Neural cell (in vitro differentiated cells): ENCODE data around the gene DEFB131B. TPM values are rescaled to one million over a fixed set of nuclear protein-coding genes. Genes with fewer than 3 reads are reported as not detected.
A peak's percentile ranks its signal among the peaks of the same experiment; 100 is the strongest.

Source experiments
- H2AFZ ChIP-seq: fragments of 200-600, 300-800 bp; sonication (generic), shearing (Covaris generic); 2 replicates; pipeline ENCODE4 v1.6.0; 2014; ENCODE audit warnings: low read depth, mild to moderate bottlenecking, antibody characterized with exemption, low read length, moderate library complexity
- H3F3A ChIP-seq: fragments of 200-600 bp; shearing (Covaris generic); 2 replicates; pipeline ENCODE4 v1.6.1; 2016; ENCODE audit warnings: mild to moderate bottlenecking, moderate library complexity, mixed read lengths, antibody characterized with exemption, low read length; ENCODE audit not compliant: insufficient read depth, poor library complexity, severe bottlenecking
- H3K27ac ChIP-seq: fragments of 200-600, 300-800 bp; sonication (generic), shearing (Covaris generic); 2 replicates; pipeline ENCODE4 v1.5.1; 2014; ENCODE audit warnings: mild to moderate bottlenecking, low read length, moderate library complexity
- H3K27me3 ChIP-seq: fragments of 300-800, 200-600 bp; sonication (generic), shearing (Covaris generic); 2 replicates; pipeline ENCODE4 v1.6.0; 2014; ENCODE audit warnings: mild to moderate bottlenecking, low read depth, low read length, moderate library complexity; ENCODE audit not compliant: insufficient read depth
- H3K36me3 ChIP-seq: fragments of 300-800, 200-600 bp; sonication (generic), shearing (Covaris generic); 2 replicates; pipeline ENCODE4 v1.5.1; 2014; ENCODE audit warnings: mild to moderate bottlenecking, antibody characterized with exemption, low read length, moderate library complexity; ENCODE audit not compliant: insufficient read depth
- H3K4me2 ChIP-seq: fragments of 300-800, 200-600 bp; sonication (generic), shearing (Covaris generic); 2 replicates; pipeline ENCODE4 v1.6.0; 2014; ENCODE audit warnings: mild to moderate bottlenecking, low read length
- H3K4me3 ChIP-seq: fragments of 300-800, 200-600 bp; sonication (generic), shearing (Covaris generic); 2 replicates; pipeline ENCODE4 v1.5.1; 2014; ENCODE audit warnings: mild to moderate bottlenecking, low read length, moderate library complexity
- H3K79me2 ChIP-seq: fragments of 200-600 bp; shearing (Covaris generic); replicated peaks from 2 replicates; pipeline ENCODE4 v1.6.0; 2014; ENCODE audit warnings: mild to moderate bottlenecking, low read length, moderate library complexity; ENCODE audit not compliant: insufficient read depth
- H3K9ac ChIP-seq: fragments of 300-800, 200-600 bp; sonication (generic), shearing (Covaris generic); 2 replicates; pipeline ENCODE4 v1.6.1; 2016; ENCODE audit warnings: mild to moderate bottlenecking, low read length, mixed read lengths
- H3K9me2 ChIP-seq: fragments of 200-600 bp; shearing (Covaris generic); 2 replicates; pipeline ENCODE4 v1.6.1; 2016; ENCODE audit warnings: mild to moderate bottlenecking, low read length, mixed read lengths; ENCODE audit not compliant: insufficient read depth
- H3K9me3 ChIP-seq: fragments of 200-600, 300-800 bp; sonication (generic), shearing (Covaris generic); 2 replicates; pipeline ENCODE4 v1.6.1; 2016; ENCODE audit warnings: mild to moderate bottlenecking, mixed run types, low read length, moderate library complexity, mixed read lengths
- H4K20me1 ChIP-seq: fragments of 200-600 bp; shearing (Covaris generic); 2 replicates; pipeline ENCODE4 v1.6.1; 2016; ENCODE audit warnings: mild to moderate bottlenecking, mixed run types; ENCODE audit not compliant: insufficient read depth
- CTCF ChIP-seq: fragments of 450-650 bp; IDR thresholded peaks from 2 replicates; pipeline ENCODE4 v1.5.1; 2014; ENCODE audit warnings: antibody characterized with exemption, mild to moderate bottlenecking, moderate library complexity; ENCODE audit not compliant: poor library complexity, severe bottlenecking
- EP300 ChIP-seq: fragments of 450-650 bp; conservative IDR thresholded peaks from 2 replicates; pipeline ENCODE4 v1.6.1; 2014; ENCODE audit warnings: antibody characterized with exemption, mild to moderate bottlenecking, moderate library complexity; ENCODE audit not compliant: poor library complexity, severe bottlenecking
- EZH2 ChIP-seq: fragments of 200-600, 300-800 bp; shearing (Covaris generic), sonication (generic); IDR thresholded peaks from 2 replicates; pipeline ENCODE4 v1.6.1; 2014; ENCODE audit warnings: antibody characterized with exemption, low read length, borderline replicate concordance, mild to moderate bottlenecking; ENCODE audit not compliant: insufficient read depth, poor library complexity, severe bottlenecking
- MXI1 ChIP-seq: fragments of 450-650 bp; conservative IDR thresholded peaks from 2 replicates; pipeline ENCODE4 v1.6.1; 2014; ENCODE audit warnings: antibody characterized with exemption, mild to moderate bottlenecking; ENCODE audit not compliant: poor library complexity, severe bottlenecking
- POLR2AphosphoS5 ChIP-seq: IDR thresholded peaks from 2 replicates; pipeline ENCODE4 v1.6.1; 2012
- RAD21 ChIP-seq: fragments of 450-650 bp; conservative IDR thresholded peaks from 2 replicates; pipeline ENCODE4 v1.6.1; 2014; ENCODE audit warnings: antibody characterized with exemption, mild to moderate bottlenecking, moderate library complexity
- REST ChIP-seq: IDR thresholded peaks from 2 replicates; pipeline ENCODE4 v1.6.1; 2012; ENCODE audit warnings: borderline replicate concordance
- SMC3 ChIP-seq: fragments of 450-650 bp; conservative IDR thresholded peaks from 2 replicates; pipeline ENCODE4 v1.6.1; 2014; ENCODE audit warnings: antibody characterized with exemption, mild to moderate bottlenecking, moderate library complexity; ENCODE audit not compliant: poor library complexity
- TAF1 ChIP-seq: IDR thresholded peaks from 2 replicates; pipeline ENCODE4 v1.6.1; 2012; ENCODE audit warnings: low read depth
- polyA plus RNA-seq: library from polyadenylated mRNA; depleted of rRNA; stranded (reverse); fragments of >200 nt; gene quantifications from 2 replicates; pipeline ENCODE4 v1.2.3, GENCODE V29; 2014

The DEFB131B gene
- polyA plus RNA-seq, 1 donor from 2014 or later: not detected

GRCh38 chr11:71928737-71929443, 50.6 kb downstream of the DEFB131B start, which contains the start of gene RNF121:
RNF121 (plus strand) TSS chr11:71929046; CDS start chr11:71929062, 16 bp downstream.
- peaks cover 45% of the 10 kb centered on the region for H3K79me2 ChIP-seq

More at GRCh38 chr11:71928737-71929443, 50.6 kb downstream of the DEFB131B start, which contains the start of gene RNF121:
- Histone ChIP-seq H3K27ac (peak within 1 kb of the TSS; percentile 63), H3K4me3 (peak within 1 kb of the TSS; percentile 75), H3K27me3 (no peaks in the 10 kb centered on the region), H3K36me3 (no peaks in the 10 kb centered on the region), H3K9ac (peak within 1 kb of the TSS; percentile 72), H3K4me2 (peak within 1 kb of the TSS; percentile 79), H3K9me3 (no peaks in the 10 kb centered on the region), H3F3A (no peaks in the 10 kb centered on the region), H4K20me1 (no peaks in the 10 kb centered on the region), H2AFZ (peak within 1 kb of the TSS; percentile 84), H3K9me2 (no peaks in the 10 kb centered on the region)
- peak; percentile 82 for TF ChIP-seq MXI1
- no peak for TF ChIP-seq CTCF
- TF ChIP-seq SMC3: no peak
- peak; percentile 98 for TF ChIP-seq POLR2AphosphoS5
- peak; percentile 90 for TF ChIP-seq TAF1
- TF ChIP-seq EZH2: no peak
- TF ChIP-seq EP300: peak; percentile 29
- peak; percentile 87 for TF ChIP-seq REST
- peak; percentile 26 for TF ChIP-seq RAD21
